Measurements from ENCODE around the gene SMIM41.

DNA sequence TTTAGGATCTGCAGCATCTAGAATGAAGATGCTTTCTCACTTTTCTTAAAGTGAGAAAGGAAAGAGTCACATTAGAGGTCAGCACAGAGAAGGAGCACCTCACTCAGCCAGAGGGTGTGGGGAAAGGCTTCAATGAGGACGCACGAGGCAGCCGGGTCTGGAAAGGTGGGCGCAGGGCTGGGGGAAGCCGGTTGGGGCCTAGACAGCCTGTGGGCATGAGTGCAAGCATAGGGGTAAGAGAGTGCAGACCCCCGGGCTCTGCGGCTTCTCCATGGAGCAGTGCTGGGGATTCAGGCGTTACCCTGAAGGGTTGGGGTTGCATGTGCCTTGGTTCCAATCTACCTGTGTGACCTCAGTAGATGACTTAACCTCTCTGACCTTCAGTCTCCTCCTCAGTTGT, 62.4 kb downstream of the SMIM41 start:
- TF ChIP-seq, protein P1, sequence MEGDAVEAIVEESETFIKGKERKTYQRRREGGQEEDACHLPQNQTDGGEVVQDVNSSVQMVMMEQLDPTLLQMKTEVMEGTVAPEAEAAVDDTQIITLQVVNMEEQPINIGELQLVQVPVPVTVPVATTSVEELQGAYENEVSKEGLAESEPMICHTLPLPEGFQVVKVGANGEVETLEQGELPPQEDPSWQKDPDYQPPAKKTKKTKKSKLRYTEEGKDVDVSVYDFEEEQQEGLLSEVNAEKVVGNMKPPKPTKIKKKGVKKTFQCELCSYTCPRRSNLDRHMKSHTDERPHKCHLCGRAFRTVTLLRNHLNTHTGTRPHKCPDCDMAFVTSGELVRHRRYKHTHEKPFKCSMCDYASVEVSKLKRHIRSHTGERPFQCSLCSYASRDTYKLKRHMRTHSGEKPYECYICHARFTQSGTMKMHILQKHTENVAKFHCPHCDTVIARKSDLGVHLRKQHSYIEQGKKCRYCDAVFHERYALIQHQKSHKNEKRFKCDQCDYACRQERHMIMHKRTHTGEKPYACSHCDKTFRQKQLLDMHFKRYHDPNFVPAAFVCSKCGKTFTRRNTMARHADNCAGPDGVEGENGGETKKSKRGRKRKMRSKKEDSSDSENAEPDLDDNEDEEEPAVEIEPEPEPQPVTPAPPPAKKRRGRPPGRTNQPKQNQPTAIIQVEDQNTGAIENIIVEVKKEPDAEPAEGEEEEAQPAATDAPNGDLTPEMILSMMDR (conservative IDR thresholded peaks at IDR 0.05; ENCODE audit: low read length), result no peak
- TF ChIP-seq EZH2phosphoT487 (IDR thresholded peaks at IDR 0.05; ENCODE audit: borderline replicate concordance), result no peak
